GM21515 (cell line): ENCODE results near the gene C1QTNF12.

ENCODE experiments used
- ATAC-seq: cut with Tn5 transposase; IDR thresholded peaks from one replicate; pipeline ENCODE4 v1.9.1; 2021; ENCODE audit not compliant: unreplicated experiment

The C1QTNF12 gene

DNA sequence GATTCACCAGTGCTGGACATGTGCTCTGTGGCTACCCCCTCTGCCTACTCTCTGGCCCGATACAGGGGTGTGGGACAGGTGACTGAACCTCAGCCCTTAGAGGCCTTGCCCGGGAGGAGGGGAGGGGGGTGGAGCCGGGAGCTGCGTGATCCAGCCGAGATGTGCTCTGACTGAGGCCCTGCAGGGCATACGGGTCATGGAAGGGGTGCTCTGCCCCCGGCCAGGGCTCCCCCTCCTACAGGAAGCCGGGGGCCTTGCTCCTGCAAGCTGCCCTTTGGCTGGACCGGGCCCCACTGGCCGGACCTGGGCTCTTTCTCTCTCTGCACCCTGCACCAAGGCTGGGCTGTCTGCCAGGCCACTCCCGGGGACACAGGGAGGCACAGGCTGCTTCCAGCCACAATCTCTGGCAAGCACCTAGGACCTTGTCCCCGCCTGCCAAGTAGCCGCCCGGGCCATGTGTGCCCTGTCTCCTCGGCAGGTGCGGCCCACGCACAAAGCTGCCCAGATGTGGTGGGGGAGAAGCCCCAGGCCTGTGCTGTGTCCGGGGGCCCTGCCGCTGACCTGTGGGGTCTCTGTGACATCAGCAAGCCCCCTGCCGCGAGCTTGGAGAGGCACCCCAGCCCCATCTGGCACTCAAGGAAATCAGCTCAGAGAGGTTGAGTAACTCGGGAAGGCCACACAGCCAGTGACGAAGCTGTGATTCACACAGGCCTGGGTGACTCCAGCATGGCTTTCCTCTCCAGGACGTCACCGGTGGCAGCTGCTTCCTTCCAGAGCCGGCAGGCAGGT, 35.2 kb upstream of the C1QTNF12 start:
- no peak for ATAC-seq

DNA sequence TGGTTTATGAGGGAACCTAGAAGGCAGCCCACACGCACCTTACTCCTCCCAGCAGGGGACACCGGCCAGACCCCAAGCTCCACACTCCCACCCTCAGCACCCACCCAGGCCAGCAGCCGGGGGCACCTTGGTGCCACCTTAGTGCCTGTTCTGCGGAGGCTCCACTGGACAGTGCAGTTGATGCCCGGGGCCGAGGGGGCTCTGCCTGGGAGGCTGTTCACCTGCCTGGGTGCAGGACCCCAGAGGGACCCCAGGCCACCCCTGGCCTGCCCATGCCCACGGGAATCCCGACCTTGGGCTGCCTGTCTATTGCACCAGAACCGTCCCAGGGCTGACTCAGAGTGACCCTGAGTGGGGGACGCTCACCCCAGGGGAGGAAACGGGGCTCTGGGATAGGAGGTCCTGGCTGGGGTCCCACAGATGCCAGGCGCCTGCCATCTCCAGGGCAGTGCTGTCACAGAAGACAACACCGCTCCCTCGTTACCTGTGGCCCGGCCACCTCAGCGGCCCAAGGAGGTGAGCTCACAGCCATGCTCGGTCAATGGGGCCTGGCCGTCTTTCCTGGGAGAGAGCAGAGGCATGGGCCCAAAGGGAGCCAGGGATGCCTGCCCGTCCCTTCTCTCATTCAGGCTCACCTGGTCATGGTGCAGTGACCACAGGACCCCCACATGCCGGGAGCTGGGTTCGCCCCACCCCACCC, 34.4 kb upstream of the C1QTNF12 start:
- ATAC-seq, result no peak

DNA sequence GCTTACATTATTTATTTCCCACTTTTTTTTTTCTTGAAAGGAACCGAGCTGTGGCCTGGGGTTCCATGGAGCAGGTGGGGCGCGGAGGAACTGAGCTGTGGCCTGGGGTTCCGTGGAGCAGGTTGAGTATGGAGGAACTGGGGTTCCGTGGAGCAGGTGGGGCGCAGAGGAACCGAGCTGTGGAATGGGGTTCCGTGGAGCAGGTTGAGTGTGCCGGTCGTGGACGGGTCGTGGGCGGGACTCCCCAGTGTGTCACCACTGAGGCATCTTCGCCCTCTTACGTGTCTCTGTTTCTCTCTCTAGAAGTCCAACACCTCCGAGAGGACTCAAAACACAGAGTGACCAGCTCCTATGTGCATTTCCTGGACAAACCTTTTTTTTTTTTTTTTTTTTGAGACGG, 32.5 kb upstream of the C1QTNF12 start:
- ATAC-seq, result no peak

DNA sequence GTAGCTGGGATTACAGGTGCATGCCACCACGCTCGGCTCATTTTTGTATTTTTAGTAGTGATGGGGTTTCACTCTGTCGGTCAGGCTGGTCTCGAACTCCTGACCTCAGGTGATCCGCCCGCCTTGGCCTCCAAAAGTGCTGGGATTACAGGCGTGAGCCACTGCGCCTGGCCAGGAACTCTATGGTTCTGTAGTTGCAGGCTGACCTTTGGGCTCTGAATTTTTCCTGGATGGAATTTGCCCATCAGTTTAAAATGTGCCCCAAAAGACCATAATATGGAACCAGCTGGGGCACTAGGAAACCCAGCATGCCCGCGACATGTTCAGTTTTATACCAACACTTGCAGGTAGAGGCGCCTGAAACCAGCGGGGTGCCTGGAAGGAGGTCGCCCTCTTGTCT, 32.1 kb upstream of the C1QTNF12 start:
- no peak for ATAC-seq

DNA sequence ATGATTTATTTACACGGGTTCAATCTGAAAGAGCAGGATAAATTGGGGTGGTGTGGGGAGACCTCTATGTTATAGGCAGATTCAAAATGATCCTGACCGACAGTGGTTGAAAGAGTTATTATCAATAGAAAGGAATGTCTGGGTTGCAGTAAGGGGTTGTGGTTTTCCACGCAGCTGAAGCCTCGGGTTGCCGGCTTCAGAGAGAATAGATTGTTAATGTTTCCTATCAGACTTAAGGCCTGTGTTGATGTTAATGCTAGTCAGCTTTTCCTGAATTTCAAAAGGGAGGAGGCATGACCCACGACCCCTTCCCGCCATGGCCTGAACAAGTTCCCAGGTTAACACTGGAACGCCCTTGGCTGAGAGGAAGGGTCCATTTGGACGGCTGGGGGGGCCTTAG, 29.3 kb upstream of the C1QTNF12 start:
- no peak for ATAC-seq

DNA sequence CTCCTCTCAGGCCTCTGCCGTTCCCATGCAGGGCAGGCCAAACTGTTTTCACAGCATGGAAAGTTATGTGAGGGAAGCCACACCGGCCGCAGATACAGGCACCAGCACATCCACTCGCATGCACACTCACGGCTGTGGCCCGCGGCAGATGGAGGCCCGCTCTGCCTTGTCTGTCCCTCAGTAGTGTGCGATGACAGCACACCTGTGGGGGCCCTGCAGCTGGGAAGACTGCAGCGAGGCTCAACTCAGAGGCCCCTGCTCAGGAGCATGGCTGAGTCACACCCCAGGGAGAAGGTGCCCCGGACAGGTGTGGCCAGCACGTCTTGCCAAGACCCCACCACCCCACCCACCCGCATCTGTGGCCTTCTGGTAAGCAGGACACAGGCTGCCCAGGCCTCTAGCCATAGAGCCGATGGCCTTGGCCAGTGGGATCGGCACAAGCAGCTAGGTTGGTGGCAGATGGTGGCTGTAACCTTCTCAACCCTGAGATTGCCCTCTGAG, 28.5 kb upstream of the C1QTNF12 start:
- no peak for ATAC-seq

DNA sequence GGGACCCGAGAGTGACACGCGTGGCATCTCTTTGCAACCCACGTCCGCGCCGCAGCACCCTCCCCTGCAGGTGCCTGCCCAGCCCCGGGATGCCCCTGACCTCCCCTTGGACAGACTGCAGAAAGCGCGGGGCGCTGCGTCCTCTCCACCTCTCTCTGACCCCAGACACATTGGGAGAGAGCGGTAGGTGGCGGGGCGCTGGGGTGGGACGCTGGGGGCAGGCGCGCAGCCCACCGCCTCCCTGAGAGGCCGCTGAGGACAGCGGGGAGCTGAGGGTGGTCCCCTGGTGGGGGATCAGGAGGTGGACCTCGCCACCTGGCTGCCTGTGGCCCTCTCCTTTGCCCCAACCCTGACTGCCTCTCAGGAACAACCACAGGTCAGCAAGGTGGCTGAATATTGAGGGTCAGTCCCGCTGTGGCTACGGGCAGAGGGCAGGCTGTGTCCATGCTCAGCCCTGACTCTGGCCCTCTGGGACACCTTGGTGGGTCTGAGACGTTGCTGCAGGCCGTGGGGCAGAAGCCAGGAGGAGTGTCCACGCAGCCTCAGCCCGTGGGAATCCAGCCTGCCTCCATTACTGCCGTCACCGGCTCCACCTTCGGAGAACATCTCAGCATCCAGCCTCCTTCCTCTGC, 27.9 kb upstream of the C1QTNF12 start:
- no peak for ATAC-seq

DNA sequence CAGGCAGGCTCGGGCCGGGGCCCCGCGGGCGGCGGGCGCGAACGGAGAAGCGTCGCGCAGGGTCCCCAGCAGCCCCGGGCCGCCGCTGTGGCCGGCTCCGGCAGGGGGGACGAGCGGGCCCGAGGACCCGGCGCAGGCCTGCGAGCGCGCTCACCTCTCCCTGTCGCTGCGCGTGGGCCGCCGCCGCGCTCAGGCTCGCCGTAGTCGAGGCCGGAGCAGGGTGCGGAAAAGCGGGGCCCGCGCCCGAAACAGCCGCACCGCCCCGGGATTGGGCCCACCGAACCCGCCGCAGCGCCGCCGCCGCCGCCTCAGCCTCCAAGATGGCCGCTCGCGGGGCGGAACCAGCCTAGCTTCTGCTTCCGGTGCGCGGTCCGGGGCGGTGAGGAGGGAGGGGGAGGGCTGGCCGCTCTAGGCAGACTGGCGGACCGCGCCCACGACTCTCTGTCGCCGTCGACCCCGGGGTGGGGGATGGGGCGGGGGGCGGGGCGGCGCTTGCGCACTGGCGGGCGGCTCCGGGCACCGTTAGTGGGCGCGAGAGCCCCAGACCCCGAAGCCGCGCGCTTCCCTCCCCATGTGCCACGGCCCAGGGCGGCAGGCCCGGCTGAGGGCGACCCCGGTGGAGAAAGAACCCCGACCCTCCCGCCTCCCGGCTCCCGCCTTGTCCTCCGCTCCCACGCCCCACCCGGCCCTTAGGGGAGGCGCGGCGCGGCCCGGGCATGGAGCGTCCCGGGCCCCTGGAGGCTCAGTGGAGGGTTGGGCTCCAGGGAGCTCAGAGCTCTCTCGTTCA, 27.2 kb upstream of the C1QTNF12 start, which contains the start of gene UBE2J2:
UBE2J2 (minus strand) TSS at position 343 of the 787 bp plus-strand sequence. CDS start 5,862 bp downstream, outside the sequence.
- ATAC-seq, result peak; percentile 65

DNA sequence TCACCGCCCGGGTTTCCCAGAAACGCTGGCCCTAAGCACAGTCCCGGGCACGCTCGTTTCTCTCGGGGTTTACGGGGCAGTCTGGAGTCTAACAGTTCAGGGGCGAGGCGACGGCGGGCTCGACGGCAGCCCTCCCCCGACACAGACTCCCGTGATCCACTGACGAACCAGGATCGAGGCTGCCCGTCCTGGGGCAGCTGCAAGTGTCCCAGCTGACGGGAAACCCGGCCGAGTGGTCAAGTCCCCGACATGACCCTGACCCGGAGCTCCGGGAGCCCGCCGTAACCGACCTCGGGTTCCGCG, 26.6 kb upstream of the C1QTNF12 start:
- peak; percentile 18 for ATAC-seq

DNA sequence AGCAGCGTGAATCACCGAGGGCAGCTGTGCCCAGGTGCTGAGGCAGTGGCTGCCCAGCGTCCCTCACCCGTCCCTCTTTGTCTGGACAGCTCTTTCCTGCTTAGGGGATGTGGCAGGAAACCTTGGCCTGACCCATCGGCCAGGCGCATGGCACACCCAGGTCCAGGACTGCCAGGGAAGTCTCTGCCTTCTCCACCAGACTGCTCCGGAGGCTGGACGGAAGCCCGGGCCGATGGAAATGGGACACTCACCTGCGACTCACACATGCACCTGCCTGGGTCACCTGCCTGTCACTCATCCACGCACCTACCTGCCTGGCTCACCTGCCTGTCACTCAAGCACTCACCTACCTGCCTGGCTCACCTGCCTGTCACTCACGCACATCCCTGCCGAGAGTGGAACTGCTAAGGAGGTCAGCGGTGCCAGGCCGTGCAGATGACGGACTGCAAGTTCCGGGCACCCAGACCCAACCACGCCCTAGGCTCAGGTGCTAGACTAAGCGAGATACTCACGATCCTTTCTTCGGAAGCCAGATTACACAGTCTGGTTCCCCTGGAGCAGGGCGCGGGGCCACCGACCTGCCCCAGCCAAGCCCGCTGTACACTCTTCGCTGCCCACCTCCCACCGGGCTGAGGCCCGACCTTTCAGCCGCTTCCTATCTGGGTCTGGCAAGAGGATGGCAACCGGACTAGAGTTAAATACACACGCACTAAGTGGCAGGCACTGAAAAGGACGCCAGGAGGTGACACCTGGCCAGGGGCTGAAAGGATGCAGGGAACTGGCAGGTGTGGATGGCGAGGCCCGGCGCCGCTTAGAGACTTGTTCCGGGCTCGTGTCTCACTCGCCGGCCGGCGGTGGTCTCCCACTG, 26.1 kb upstream of the C1QTNF12 start:
- ATAC-seq, result peak; percentile 10

DNA sequence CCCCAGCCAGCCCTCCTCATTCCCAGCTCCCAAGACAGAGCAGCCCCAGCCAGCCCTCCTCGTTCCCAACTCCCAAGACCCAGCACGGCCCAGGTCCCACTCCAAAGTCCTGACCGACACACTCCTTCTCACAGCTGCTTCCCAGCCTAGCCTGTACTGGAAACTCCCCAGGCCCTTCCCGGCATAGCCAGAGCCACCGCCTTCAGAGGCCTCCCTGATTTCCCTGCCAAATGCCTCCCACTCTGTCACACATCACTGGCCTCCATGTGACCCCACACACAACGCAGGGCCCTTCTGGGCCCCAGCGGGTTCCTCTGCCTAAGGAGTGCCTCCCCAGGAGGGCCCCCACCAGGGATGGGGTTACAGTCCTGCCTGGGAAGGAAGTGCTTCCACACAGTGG, 24.3 kb upstream of the C1QTNF12 start:
- no peak for ATAC-seq

DNA sequence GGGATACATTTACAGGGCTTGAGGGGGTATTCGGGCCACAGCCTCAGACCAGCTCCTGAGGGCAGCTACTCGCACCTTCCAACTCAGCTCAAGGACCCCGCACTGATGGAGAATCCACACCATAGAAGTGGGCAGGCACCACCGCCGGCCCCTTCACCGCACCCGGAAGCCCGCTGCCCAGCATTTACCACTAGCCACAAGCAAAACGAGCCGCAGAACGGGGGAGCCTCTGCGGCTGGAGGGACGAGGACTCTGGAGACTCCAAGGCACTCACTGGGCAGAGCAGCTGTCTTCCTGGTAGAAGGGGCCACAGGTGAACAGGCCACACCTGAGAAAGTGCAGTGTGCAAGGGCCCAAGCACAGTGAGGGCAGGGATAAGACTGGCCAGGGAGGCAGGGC, 21.8 kb upstream of the C1QTNF12 start:
- no peak for ATAC-seq

DNA sequence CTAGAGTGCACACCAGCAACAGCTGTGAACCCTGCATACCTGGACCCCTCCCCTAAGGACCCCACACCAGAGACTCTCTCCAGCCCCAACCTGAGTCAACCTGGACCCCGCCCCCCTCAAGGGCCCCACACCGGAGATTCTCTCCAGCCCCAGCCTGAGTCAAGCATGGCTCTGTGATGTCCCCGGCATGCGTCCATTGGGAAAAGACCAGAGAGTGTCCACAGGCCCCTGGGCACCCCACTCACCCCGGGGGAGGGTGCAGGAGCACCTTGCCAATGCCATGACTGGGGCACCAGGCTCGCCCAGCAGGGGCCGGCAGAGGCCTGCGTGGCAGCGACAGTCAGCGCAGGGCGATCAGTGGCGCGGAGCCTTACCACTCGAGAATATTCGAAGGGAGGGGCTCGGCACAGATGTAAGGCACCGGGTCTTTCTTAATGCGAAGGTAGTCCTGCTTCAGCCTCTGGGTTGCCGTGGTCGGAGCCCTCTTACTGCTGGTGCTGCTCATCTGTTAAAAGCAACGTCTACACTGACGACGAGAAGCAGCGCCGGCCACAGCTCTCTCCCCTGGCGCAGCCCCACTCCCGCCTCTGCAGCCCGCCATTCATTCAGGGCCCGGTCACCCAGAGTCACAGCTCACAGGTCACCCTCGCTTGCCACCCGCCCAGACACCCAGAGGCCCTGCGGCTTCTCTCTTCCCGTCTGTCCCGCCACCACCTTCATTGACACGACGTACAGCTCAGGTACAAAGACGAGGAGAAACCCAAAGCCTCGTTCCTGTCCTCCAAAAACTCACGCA, 21.2 kb upstream of the C1QTNF12 start:
- no peak for ATAC-seq

DNA sequence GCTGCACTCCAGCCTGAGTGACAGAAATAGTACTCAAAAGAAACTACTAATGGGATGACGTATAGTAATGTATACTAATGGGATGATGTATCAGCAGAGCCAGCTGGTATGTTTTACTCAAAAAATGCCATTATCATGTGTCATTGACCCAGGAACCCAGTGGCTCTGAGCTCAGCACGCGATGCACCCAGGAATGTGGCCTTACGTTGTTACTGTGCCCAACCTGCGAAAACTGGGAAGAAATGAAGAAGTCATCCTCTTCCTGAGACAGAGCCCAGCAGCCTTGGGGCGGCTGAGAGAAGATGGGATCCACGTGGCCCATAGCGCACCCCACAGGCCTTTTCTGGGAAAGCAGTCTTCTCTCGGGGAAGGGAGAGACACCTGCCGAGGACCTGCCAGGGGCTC, 18.3 kb upstream of the C1QTNF12 start:
- no peak for ATAC-seq

DNA sequence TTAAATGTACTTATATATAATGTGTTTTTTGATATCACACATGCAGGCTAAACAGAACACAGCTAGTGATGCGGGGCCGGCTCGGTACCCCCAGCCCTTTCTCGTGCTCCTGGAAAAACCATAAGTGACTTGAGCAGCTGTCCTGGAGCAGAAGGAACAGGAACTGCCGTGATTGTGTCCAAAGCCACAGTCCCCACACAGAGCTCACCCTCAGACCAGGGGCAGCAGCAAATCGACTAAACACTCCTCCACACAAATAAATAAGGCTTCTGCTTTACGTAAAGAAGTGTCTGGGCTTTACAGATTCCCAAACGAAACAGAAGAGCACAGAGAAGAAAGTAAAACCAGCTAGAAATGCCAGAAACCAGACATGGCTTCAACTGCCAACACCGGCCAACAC, 17.5 kb upstream of the C1QTNF12 start:
- ATAC-seq, result no peak

DNA sequence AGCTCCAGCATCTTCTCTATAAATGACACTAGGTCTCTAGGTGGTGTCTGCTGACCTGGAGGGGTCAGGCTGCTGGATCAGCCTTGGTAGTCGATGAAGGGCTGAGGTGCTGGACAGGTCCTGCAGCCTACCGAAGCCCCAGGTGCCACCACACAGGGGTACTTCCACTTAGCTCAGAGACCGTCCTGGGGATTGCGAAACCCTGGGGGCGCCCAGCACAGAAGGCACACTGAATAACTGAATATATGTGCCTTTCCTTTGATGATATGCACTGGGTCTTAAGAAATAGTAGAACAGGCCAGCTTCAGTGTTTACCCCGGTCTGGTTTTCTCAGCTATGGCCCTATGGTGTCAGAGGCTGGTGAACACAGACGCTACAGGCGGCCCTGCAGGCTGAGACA, 16.2 kb upstream of the C1QTNF12 start:
- ATAC-seq, result no peak

DNA sequence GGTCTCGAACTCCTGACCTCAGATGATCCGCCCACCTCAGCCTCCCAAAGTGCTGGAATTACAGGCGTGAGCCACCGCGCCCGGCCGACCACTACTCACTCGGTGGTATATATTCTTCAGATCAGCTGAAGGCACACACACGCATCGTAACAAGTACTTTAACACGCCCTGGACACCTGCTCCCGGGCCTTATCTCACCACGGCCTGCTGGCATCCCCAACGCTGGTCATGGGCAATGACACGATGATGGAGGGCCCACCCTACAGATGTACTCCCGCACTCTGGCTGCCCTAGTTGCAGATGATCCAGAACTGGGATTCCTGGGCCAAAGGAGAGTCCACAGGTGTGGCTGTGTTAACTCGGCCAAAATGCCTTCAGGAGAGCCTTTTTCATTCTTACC, 15.5 kb upstream of the C1QTNF12 start:
- no peak for ATAC-seq

DNA sequence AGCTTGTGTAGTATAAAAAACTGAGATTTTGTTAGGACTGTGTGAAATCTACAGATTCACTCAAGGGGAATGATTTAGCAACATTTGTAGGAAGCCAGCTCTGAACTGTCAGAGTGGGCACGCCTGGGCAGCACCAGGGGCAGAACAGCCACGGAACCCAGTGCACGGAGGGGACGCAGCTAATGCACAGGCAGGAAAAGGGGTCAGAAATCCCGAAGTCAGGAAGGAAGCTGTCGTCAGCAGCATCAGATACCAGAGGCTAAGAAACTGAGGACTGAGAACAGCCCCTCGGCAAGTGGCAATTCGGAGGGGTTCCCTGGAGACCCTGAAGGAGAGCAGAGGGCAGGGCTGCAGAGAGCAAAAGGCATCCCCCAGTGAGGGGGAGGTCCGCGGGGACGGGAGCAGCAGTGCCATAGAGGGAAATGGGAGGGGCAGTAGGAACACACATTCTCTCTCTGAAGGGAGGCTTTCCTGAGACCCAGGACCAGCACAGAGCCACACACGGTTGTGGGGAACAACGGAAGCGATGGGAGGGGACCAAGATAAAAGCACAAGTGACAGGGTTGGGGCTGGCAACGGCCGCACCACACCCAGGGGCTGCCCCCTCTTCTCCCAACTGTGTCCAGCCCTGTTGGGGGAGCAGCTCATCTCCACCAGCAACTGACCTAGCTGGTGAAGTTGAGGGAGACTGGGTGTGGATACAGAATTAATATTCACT, 14.5 kb upstream of the C1QTNF12 start:
- no peak for ATAC-seq
